GM21786 (cell line): Measurements from ENCODE around the gene CAV3.

ENCODE experiments used
- ATAC-seq: cut with Tn5 transposase; IDR thresholded peaks from one replicate; pipeline ENCODE4 v1.9.1; 2021; ENCODE audit not compliant: unreplicated experiment

CAV3 gene

GRCh38 chr3:8734908-8735307, 1.3 kb downstream of the CAV3 start:
- ATAC-seq: no peak

GRCh38 chr3:8736436-8736835, 2.8 kb downstream of the CAV3 start:
- no peak for ATAC-seq

- ATAC-seq: no peak
These were observed 3.7 kb downstream of the CAV3 start for GRCh38 chr3:8737301-8737700.

- ATAC-seq: no peak
These were observed 4.2 kb downstream of the CAV3 start for GRCh38 chr3:8737823-8738222.

- no peak for ATAC-seq
These were observed 5.0 kb downstream of the CAV3 start for GRCh38 chr3:8738639-8739038.

GRCh38 chr3:8739757-8740504, 6.3 kb downstream of the CAV3 start:
- ATAC-seq: no peak

GRCh38 chr3:8741581-8742261, 8.1 kb downstream of the CAV3 start:
- no peak for ATAC-seq

GRCh38 chr3:8743021-8743601, 9.5 kb downstream of the CAV3 start:
- ATAC-seq: no peak

- ATAC-seq: no peak
These were observed 10.3 kb downstream of the CAV3 start for GRCh38 chr3:8743911-8744310.

- ATAC-seq: no peak
These were observed 12.2 kb downstream of the CAV3 start for GRCh38 chr3:8745619-8746370.

GRCh38 chr3:8746780-8747345, 13.3 kb downstream of the CAV3 start:
- ATAC-seq: no peak

- ATAC-seq: no peak
These were observed 15.7 kb downstream of the CAV3 start for GRCh38 chr3:8749316-8749715.

- ATAC-seq: no peak
These were observed 19.2 kb downstream of the CAV3 start for GRCh38 chr3:8752832-8753231.

- ATAC-seq: no peak
These were observed 21.5 kb downstream of the CAV3 start for GRCh38 chr3:8755097-8755496.

- ATAC-seq: no peak
These were observed 22.1 kb downstream of the CAV3 start for GRCh38 chr3:8755564-8756237.

- no peak for ATAC-seq
These were observed 23.1 kb downstream of the CAV3 start for GRCh38 chr3:8756671-8757070.

GRCh38 chr3:8757551-8758518, 24.2 kb downstream of the CAV3 start:
- no peak for ATAC-seq

- ATAC-seq: no peak
These were observed 25.6 kb downstream of the CAV3 start for GRCh38 chr3:8759038-8759707.

GRCh38 chr3:8760091-8760490, 26.5 kb downstream of the CAV3 start:
- no peak for ATAC-seq
